Measurements from ENCODE around the gene ADGRA1.

Gene ADGRA1

DNA sequence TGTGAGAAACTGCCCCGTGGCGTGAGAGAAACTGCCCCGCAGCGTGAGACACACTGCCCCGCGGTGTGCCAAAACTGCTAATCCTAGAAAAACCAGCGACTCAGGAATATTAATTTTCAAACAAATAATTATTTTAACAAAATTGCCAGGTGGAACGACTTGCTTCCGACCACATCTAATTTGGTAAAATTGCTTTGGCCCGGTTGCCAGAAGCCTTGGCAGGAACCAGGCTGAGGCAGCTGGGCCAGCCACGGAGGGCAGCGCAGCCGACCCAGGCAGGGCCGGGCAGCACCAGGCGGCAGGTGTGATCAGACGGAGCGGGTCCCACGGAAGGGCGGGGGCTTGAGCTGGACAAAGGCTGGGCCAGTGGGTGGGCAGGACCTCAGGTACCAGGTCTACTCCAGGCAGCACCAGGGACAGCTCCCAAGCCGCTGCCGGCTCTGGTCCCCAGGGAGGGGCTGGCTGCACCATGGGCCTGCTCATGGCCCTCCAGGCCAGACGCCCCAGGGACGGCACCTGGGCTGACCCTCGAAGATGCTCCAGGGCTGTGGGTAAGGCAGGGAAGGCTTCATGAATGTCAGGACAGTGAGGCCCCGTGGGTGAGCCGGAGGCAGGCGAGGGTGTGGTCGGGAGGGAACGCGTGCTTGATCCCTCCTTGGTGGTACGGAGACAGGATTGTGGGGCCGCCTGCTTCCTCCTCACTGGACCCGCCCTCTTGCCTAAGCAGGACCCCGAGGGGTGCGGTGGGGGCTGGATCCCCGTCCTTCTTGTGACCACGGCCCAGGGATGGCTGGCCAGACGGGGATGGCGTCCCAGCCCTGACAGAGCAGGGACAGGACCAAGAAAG is 7.7 kb upstream of the ADGRA1 start:
- DNase-seq: no peak

DNA sequence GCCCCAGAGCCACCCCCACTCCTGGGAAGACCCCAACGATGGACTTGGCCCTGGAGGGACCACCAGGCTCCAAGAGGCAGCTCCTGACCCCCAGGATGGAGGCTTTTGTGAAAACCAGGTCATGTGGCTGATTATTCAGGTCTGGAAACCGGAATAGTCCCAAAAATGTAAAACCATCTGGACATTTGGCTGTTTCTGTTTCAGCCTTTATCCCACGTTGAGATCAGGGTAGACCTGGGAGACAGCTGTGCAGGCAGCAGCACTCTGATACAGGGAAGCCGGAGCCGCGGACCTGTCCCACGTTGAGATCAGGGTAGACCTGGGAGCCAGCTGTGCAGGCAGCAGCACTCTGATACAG is 7.1 kb upstream of the ADGRA1 start:
- DNase-seq: no peak

DNA sequence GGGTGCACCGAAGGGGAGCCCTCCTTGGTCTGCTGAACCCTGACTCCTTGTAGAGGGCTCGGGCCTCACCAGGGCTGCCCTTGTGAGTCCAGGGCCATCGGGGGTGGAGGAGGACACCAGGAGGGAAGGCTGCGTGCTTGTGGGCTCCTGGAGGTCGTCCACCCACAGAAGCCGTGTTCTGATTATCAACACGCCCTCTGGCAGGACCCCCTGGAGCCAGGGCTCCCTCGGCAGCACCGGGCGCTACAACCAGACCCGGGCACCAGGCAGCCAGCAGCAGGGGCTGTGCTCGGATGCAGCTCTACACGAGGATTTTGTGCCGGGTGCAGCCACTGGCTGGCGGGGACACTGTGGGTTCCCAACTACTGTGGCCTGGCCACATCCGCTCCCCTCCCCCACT is 6.1 kb upstream of the ADGRA1 start:
- no peak for DNase-seq

DNA sequence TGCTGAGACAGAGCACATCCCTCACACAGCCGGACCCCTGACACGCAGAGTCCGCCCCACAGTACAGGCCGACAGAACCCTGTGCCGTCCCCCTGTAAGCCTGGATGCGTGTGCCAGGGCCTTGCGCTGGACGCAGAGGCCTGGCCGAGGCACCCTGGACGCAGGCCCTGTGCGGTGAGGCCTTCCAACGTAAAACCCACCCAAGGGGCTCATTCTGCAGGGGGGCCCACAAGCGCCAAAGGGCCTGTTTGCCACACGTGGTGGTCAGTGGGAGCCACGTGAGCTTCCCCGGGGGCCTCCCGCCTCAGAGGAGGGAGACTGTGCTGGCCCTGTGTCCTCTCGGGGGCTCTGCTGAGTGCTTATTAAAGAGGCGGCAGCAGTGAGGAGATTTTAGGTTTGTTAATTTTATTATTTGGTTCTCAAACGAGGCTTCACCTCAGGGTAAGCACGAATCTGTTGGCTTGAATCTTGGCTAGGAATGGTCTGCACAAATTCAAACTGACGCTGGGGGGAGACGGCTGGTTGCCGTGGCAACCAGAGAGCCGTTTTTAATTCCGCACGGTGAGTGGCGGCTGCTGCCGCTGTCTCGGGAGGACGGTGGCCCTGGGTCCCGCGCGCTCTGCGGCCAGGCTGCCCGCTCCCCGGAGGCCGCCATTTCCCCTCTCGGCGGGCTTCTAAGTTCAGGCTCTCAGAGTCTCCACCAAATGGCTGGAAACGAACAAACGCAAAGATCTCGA is 4.9 kb upstream of the ADGRA1 start:
- DNase-seq: no peak

DNA sequence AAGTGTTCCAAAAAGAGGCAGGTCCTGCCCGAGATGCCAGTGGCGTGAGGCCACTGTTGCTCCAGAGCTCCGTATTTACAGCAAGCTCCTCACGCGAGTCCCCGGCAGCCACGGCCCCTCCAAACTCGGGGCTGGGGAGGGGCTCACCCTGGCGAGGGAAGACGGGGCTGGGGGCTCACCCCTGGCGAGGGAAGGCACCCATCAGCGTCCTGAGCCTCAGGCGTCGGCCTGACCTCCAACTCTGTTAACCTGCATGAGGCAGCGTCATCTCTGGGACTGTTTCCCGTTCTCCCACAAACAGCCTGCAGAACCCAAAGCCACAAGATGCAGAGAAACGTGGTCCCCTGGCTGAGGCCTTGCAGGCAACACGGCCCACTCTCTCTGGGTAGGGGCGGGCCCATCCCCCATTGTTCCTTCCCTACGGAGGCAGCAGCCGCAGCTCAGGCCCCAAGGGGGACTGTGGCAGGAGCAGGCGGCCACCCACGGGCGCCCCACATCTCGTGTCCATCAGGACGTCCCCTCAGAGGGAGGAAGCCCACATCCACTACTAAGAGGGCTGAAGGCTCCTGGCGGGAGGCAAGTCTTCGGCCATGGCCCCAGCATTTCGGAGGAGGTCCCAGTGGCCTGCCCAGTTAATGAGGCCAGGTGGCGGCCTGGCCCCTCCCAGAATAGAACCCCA is 4.2 kb upstream of the ADGRA1 start:
- DNase-seq: no peak

DNA sequence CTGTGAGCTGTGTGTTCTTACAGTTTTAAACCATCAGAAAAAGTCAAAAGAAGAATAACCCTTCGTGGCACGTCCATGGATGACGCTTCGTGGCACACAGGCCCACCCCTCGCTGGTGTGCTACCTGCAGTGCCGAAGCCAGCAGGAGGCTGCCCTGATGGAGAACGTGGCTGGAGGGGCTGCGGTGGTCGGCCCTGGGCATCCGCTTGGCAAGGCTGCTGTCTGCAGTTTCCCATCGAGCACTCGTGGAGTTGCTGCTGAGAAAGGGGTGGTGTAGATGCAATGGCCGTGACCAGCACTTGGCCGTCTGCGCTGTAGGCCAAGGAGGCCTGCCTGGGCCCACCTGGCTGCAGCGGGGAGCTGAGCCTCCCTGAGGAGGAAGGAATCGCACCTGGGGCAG is 3.2 kb upstream of the ADGRA1 start:
- DNase-seq: no peak

DNA sequence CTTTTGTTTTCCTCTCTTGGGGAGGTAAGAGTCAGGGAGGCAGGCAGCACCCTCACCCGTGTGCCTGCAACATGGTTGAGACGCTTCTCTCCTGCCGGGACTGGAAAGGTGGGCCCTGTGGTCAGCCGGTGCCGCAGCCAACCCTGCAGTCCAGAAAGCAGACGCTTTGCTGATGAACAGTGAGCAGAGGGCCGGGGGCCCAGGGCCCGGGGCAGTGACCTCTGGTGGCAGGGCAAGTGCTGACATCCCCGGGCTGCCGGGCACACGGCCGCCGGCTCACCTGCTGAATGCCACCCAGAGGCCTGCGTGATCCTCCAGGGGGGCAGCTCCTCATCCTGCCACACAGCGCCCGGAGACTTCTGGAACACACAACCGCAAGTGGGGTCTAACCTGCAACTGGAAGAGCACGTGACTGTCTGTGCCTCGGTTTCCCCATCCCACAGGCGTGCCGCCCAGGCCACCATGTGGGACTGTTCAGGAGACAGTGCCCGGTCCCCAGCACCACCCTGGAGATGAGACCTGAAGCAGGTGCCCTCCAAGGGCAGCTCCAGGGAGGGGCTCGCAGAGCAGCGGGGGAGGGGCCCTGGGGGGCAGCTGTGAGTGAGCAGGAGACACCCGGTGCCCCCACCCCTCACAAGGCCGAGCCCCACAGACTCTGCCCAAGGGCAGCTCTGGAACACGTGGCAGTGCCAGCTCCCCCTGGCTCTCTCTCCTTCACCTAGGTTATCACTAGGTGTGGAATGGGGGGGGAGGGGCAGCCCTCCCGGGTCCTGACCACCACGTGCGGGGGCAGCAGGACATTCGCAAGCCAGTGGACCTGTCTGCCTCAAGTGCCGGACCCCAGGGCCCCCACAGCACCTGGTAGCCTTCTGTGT is 2.2 kb upstream of the ADGRA1 start:
- DNase-seq: no peak

DNA sequence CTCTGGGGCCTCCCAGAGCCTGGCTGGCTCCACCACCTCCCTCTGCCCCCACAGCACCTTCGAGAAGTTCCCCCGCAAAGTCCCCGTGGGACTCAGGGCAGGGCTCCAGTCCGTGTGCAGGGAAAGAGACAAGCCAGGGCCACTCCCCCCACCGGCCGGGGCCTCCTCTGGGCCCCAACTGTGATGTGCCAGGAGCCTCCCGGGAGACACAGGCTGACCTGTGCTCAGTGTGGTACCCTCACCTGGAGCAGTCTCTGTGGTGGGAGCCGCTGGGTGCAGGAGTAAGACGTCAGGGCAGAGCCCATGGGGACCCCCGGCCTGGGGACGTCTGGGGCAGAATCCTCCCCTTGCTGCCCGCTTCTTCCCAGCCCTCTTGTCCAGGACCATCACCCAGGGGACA is 1.5 kb upstream of the ADGRA1 start:
- DNase-seq: no peak

DNA sequence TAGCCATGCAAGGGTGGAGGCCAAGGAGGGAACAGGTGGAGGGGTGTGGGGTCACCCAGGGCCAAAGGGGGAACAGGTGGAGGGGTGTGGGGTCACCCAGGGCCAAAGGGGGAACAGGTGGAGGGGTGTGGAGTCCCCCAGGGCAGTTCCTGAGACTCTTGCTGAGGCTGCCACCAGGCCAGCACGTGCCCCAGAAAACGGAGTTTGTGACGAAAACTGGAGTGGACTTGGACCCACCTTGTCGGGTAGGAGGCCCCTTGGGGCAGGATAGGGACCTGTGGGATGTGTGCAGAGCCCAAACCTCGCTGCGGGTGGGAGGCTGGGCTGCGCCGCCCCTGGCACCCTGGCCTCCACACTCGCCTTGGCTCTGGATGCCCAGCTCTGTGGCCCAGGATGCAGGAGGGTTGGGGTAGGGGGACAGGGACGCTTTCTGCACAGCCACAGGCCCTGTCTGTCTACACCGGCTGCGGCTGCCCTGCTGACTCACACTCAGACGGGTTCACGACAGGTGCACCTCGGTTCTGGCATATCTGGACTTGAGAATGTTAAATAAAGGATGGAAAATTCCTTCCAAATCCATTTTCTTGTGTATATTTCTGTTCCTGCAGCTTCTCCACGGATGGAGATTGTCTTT is 562 bp upstream of the ADGRA1 start:
- DNase-seq: no peak

DNA sequence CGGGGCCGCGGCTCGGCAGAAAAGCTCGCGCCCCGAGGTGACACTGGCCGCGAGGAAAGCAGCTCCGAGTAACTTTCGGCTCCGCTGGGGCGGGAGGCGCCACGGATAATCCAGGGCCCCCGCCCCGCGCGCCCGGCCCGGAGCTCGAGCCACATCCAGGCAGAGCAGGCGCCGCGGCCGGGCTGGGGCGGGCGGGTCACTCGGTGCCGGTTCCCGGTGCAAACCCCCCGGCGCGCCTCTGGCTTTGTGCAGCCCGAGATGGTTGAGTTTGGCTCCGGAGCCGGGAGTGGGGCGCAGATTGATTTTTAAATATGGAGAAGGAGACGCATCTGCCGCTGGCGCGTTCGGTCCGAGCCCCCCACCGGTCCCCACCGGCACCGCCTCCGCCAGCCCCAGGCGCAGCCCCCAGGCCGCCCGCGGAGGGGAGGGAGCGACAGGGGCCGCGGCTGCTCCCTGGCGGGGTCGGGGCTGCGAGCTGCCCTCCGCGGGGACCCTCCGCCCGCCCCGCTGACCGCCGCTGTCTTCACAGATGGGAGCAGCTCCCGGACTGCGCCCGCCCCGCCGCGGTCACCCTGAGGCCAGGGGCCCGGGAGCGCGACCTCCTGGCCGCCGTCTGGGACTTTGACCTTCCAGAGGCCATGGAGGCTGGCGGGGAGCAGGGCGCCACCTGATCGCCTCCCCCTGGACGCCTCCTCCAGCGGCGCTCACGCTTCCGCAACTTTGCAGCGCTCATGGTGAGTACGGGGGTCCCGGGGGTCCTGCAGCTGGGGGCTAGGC is 643 bp downstream of the ADGRA1 start:
- DNase-seq: no peak

DNA sequence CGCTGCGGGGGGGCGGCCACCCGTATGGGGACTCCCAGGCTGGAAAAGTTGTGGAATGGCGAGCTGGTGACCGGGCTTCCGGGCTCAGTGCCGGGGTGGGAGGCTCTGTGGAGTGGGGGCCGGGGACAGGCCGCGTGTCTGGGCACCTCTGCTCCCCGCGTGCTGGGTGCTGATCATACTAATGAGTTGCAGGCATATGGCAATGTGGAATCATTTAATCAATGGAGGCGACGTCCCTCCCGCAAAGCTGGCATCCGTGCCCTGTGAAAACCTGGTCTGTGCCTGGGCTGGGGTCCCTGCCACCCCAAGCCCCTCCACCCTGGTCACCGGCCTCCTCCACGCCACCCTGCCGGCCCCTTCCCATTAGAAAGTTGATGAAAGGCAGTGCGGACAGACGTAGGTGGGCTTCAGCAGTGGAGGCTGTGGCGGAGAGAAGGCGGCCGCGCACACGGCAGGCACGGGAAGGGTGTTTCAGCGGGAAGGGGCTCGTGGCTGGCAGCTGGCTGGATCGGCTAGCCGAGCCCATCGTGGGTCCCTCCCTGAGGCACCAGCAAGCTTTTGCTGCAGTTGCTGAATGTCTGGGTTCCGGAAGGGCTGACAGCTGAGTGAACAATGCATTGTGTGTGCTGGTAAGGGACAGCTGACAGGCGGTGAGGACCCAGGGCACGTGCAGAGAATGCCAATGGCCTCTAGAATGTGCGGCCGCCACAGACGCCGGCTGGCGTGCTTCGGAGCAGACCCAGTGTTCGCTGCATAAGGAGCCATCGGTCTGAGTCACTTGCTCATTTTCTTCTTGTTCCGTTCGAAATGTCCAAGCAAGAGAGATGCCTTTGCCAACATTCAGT is 1.5 kb downstream of the ADGRA1 start:
- no peak for DNase-seq

DNA sequence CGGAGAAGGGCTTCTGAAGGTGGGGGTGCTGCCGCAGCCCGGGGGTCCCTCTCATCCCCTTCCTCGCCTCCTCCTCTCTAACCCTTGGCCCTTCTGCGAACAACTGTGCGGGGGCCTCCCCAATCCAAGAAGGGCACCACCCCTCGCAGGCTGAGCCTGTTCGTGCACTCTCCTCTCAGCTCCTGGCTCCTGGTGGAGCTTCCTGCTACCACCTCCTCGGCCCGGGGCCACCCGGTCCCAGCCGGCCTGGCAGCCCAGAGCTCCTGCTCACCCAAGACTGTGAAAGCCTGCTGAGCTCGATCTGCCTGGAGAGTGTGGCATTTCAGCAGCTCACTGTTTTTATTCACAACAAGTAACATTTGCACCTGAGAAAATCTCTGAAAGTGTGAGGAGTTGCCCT is 2.4 kb downstream of the ADGRA1 start:
- DNase-seq: no peak

DNA sequence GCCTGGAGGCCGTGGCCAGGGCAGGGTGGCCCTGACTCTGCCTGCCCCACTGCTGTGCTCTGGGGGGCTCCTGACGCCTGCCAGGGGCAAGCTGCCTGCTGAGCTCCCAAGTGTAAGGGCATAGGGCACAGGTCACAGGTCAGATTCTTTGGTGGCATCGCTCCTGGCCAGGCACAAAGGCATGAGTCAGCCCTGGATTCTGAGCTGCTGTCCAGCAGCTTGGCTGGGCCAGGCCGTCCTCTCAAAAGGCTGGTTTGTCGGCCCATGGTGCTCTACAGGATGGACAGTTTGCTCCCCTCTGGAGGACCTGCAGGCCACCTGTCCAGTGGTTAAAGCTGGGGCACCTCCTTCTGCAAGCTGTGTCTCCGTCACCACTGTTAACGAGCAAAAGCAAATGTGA is 2.9 kb downstream of the ADGRA1 start:
- no peak for DNase-seq

DNA sequence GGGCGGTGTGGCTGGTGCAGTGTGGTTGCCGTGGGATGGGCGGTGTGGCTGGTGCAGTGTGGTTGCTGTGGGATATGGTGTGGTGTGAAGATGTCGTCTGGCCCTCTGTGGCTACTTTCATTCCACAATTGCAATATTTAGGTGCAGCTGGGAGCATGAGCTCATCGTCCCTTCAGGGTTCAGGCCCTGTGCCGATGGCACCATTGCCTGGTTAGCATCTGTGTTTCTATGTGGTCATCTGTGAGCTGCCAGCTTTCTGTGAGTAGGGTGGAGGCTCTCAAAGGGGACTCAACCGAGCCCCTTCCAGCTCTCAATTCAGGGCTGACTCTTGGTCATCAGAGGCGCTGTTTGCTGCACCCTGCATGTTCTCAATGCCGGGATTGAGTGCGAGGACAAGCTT is 3.6 kb downstream of the ADGRA1 start:
- DNase-seq: no peak

DNA sequence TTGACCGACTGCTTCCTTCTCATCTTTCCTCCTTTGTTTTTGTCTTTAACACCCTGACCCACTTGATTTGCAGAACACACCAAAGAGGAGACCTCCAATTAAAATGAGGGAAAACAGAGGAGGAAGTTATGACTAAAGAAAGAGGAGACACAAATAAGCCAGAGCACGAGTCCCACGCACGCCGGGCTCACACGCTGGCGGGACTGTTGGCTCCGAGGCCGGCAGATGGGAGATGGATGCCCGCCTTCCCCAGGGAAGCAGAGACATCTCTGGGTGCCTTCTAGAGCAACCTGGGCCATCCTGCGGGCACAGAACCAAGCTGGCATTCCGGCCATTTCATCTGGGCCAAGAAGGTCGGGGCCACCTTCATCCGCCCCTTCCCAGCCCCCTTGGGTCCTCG is 5.6 kb downstream of the ADGRA1 start:
- DNase-seq: no peak

DNA sequence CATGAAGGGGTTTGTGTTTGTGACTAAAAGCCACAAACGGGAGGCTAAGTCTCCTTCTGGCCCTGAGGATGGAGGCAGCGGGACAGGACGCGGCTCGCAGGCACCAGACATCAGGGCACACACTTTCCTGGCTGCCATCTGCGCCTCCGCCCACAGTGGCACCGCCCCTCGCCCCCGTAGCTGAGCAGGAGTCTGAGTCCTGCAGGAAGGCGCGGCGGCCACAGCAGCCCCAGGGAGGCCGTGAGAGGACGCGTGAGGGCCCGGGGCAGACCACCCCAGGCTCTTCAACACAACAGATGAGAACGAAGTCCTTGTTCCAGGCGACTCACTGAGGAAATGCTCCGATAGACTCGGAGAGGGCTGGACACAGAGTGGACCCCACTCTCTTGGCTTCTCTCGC is 6.6 kb downstream of the ADGRA1 start:
- DNase-seq: no peak

DNA sequence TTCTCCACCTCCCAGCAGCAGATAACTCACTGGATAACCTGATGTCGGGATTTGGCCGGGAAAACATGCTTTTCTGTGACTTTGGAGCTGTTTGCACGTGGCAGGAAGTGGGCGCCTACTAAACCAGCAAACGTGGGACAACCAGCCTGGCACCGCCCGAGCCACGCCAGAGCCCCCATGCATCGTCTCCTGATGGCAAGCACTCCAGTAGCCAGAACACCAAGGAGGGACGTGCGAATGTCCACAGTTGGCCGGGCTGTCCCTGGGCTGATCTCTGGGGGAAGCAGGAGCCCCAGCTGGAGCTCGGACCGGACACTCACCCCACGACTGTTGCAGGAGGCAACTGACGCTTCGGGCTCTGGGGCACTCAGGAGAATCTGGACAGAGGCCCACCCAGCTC is 7.1 kb downstream of the ADGRA1 start:
- DNase-seq: no peak

DNA sequence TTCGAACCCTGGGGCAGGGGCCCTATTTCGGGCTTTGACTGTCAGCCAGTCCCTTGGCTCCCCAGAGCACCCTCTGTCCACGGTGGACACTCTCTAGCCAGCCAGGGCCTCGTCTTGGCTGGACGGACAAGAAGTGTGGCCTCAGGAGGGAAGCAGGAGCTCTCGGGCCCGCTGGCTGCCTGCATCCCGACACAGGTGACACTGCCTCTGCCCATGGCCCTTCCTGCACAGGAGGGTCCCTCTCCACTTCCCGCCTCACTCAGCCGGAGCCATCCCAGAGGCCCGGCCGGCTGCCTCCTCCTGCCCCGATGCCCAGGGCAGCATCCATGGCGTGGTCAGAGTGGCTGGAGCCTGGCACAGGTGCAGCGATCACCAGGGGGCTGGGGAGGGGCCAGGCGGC is 7.9 kb downstream of the ADGRA1 start:
- DNase-seq: no peak

DNA sequence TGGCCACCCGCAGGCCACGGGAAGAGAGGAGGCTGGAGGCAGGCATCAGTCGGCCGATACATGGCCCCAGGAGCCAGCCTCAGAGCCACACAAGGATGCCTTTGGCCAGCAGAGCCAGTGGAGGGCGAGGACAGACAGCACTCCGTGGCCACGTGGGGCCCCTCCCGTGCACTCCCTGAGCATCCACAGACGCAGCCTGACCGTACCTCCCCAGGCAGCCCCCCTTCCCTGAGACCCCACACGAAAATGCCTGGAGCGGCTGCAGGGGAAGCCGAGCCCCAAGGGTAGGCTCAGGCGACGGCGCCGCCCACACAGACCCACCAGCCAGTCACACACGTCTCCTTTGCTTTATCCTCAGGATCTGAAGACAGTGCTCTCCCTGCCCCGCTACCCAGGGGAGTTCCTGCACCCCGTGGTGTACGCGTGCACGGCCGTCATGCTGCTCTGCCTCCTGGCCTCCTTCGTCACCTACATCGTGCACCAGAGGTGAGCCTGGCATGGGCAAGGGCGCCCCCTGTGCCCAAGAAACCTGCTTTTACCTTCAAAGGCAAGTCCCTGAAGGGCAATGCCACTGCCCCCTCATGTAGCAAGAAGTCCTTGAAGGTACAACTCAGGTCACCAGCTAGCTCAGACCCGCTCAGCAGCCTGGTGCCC is 9.0 kb downstream of the ADGRA1 start:
- peak in 1 of 2 donors; percentile 24 for DNase-seq

DNA sequence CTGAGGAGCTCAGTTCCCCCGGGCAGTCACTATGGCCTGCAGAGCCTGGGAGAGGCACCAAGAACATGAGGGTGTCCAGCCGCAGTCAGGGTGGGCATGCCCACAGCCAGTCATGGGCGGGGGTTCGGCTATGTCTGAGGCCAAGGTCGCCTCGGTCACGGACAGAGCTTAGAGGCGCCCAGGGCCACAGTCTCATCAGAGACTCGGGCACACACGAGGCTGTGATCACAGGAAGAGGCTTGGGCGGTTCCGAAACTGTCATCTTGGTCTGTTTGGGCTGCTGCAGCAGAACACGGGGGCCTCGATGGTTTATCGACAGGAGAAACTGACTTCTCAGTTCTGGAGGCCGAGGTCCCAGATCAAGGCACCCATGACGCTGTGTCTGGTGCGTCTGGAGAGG is 9.7 kb downstream of the ADGRA1 start:
- no peak for DNase-seq
